C1 segment of cervical spinal cord (tissue), 14 donors: ENCODE measurements around the gene SCGN.
"Not testable (repeated sequence)": the region's sequence is repeated elsewhere in the genome, so short reads cannot be mapped to it uniquely, and the experiment has no call there.

Experiments used
- DNase-seq, 14 donors: peaks; one replicate each; lab custom pipeline; 2025; lab: John Stamatoyannopoulos, UW

SCGN gene

DNA sequence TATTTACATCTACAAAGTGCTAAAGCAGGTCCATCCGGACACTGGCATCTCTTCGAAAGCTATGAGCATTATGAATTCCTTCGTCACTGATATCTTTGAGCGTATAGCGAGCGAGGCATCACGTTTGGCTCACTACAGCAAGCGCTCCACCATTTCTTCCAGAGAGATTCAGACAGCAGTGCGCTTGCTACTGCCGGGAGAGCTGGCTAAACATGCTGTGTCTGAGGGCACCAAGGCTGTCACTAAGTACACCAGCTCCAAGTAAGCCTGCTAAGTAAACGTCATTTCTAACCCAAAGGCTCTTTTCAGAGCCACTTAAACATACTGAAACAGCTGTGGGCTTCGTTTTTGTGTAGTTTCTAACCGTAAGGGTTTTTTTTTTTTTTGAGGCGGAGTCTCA is 75.0 kb downstream of the SCGN start:
- no peak for DNase-seq

- DNase-seq, result no peak
Observed at GRCh38 chr6:25730907-25731306, 78.9 kb downstream of the SCGN start.

- no peak for DNase-seq
Observed at GRCh38 chr6:25731721-25732120, 79.7 kb downstream of the SCGN start.

DNA sequence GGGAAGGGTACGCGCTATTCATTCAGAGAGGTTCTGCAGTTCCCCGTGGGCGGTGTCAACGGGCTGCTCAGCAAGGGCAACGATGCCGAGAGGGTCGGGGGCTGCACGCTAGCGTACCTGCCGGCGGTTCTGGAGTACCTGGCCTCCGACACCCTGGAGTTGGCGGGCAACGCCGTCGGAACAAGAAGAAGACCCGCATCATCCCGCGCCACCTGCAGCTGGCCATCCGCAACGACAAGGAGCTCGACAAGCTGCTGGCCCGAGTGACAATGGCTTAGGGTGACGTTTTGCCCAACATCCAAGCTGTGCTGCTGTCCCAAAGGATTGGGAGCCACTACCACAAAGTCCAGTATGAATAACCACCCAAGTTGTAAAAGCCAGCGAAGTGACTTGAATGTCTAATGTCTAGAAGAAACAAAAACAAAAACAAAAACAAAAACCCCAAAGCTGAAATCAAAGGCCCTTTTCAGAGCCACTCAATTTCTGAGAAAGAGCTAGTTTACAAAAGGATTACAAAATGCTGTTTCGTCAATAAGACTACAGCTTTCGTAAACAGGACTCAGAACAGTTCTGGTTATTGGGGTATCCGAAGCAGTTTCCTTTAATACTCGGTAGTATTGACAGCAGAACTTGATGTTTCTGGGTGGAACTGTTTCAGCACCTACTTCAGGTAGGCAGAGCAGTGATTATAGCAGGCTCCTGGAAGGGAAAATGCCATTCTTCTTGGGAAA is 80.6 kb downstream of the SCGN start:
- no peak for DNase-seq

GRCh38 chr6:25735261-25735660 is 83.2 kb downstream of the SCGN start:
- no peak for DNase-seq

GRCh38 chr6:25743868-25744267 is 91.9 kb downstream of the SCGN start:
- no peak for DNase-seq

GRCh38 chr6:25745836-25746235 is 93.8 kb downstream of the SCGN start:
- DNase-seq, result no peak

DNA sequence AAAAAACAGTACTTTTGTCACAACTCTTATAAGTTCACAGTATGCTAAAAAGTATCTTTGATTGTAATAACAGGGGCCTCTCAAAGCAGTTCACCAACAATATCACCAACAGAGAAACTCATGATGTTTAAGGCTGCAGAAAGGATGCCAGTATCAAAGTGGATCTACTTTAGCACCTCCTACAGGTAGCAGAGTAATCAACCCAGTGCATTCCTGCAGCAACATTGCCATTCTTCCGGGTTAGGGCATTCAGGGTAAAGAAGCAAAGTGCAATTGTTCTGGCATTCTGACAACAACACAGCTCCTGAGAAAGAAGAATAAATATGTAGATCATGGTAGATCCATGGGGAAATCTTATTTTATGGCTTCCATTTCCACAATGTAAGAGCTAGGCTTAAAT is 95.0 kb downstream of the SCGN start:
- DNase-seq, result no peak

GRCh38 chr6:25747477-25747876 is 95.5 kb downstream of the SCGN start:
- no peak for DNase-seq

- no peak for DNase-seq
Observed at GRCh38 chr6:25748049-25748448, 96.0 kb downstream of the SCGN start.

DNA sequence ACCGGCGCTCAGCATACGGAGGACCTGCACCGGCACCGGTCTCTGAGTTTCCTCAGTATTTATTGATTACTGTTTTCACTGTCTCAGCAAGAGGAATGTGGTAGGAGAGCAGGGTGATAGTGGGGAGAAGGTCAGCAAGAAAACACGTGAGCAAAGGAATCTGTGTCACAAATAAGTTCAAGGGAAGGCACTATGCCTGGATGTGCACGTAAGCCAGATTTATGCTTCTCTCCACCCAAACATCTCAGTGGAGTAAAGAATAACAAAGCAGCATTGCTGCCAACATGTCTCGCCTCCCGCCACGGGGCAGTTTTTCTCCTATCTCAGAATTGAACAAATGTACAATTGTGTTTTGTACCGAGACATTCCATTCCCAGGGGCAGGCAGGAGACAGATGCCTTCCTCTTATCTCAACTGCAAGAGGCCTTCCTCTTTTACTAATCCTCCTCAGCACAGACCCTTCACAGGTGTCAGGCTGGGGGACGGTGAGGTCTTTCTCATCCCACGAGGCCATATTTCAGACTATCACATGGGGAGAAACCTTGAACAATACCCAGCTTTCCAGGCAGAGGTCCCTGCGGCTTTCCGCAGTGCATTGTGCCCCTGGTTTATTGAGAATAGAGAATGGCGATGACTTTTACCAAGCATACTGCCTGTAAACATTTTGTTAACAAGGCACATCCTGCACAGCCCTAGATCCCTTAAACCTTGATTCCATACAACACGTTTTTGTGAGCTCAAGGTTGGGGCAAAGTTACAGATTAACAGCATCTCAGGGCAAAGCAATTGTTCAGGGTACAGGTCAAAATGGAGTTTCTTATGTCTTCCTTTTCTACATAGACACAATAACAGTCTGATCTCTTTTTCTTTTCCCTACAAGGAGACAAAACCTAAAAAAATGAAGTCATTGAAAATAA is 96.8 kb downstream of the SCGN start:
- DNase-seq, result not testable (repeated sequence)

- DNase-seq, result no peak
Observed at GRCh38 chr6:25749837-25750236, 97.8 kb downstream of the SCGN start.

- no peak for DNase-seq
Observed at GRCh38 chr6:25750906-25751305, 98.9 kb downstream of the SCGN start.
